Activated T-cell treated with anti-CD3 and anti-CD28 coated beads for 1 hour (primary cell): ENCODE results near the gene WNT2.

Experiments
- DNase-seq: peaks from one replicate; pipeline ENCODE4 v3.0.0-alpha.2; 2020; ENCODE audit warnings: low read depth

WNT2 gene

DNA sequence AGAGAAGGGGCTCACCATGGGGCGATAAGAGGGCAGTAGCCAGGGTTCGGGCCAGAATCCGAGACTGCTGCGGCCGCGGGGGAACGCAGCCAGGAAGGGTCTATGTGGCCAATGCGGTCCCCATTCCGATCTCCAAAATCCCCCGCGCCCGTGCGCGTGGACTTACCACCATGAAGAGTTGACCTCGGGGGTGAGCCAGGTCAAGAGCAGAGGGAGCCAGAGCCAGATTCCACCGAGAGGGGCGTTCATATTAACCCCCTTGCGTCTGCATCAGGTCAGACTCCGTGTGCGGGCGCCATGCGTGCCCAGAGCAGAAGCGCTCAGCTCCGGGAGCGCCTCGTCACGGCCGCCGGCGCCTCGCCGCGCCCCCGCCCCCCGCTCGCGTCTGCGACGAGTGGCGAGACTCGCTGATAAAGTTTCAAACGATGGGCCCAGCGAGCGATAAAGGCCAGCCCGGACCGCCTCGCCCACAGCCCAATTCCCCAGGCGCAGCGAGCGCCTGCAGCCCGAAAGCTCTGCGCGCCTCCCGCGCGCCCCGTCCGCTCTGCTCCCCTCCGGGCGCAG, at the start of gene WNT2:
Gene WNT2 (minus strand): TSS at position 318 of the 564 bp plus-strand sequence. CDS start 69 bp downstream, at position 249.
- no peak for DNase-seq

DNA sequence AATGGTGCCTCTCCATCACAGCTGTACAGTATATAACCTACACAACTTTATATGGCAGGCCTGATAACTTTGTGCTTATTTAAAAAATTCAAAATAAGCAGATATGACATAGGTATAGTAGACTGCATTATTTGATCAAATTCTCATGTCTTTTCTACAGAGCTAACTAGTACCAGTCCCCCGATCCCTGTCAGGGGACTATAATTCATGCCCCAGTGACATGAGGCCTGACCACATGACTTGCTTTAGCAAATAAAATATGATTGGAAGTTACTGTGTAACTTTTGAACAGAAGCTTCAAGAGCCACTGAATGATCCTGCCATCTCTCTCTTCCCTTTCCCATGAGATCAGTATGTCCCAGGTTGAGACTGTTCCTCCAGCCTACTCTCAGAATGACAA, 49.2 kb upstream of the WNT2 start:
- no peak for DNase-seq

DNA sequence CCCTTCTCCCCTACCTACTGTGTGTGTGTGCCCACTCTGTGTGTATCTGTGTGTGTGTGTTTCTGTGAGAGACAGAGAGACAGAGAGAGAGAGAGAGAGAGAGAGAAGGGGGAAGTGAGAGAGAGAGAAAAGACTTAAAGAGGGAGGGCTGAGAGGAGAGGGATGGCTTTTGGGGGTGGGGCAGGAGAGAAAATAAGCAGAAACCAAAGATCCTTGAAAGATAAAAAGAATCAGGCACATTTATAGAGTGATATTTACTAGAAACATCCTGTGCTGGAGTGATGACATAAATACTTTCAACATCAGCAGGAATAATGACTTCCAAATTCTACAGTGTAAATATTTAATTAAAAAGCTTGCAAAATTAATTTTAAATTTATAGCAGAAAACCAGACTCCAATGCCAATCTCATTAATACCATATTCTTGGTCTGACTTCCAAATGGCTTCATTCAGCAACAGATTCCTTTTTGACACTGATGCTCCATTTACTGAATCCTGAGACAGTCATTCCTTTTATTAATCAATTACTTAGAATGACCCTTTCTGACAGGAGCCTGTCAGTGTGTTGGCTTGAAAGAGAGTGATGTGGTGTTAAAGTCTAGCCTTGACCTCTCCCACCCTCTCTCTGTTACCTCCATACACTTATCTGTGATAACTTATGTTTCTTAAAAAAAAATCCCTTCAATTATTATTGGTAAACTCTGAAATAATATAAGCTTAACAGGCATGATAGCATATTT, 41.7 kb upstream of the WNT2 start:
- DNase-seq, result no peak

DNA sequence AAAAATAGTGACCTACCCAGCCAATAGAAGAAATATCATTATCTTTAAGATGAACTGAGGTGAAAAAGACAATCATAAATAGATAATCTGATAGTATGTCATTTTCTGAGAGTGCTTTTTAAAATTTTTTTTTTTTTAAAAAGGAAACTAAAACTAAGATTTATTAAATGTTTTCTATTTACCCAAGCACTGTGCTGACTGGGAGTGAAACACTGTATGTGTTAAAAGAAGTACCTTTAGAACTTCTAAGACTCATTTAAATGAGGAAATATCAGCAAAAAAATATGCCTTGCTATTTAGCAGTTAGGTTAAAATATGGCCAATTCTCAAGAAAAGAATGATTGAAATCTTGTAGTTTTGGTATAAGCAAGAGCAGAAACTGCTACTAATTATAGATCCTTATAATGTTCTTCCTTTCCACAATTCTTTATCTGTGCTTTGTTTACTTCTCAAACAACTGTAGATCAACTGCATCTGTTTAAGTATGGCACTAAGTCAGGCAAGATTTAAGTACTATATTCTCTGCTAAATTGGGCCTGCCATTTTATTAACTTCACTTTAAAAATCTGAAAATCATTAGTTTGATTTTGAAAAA, 39.5 kb upstream of the WNT2 start:
- DNase-seq, result no peak

DNA sequence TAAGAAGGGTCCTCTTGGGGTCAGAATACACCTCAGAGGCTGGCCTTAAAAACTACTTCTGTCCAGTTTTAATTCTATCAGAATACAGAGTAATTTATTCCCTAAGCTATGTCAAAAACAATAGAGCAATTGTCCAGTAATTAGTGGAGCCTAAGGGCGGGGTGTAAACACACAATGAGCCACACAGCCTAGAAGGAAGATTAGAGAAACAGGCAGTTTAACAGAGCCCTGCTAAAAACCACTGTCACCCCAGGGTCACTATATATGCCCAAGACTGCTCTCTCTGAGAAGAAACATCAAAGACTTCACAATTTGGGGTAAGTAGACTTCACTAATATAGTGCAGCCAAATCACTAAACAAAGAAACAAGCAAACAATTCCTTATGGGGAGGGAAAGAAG, 27.2 kb upstream of the WNT2 start:
- no peak for DNase-seq

DNA sequence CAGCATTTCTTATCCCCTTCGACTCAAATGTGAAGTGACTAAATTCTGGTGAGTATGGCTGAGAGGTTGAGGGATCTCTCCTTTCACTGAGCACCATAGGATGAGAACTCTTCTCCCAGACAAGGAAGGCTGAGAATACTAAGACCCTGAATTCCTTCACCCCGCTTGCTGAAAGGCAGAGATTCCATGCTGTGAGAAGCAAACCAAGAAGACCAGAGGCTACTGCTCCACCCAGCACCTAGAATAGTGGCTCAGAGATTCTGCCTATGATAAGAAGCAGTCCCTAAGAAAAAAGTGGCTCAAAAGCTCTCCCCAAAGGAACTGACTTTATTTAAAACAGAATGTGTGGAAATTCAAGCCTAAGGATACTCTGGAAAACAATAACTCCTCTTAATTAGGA, 26.7 kb upstream of the WNT2 start:
- DNase-seq, result no peak

DNA sequence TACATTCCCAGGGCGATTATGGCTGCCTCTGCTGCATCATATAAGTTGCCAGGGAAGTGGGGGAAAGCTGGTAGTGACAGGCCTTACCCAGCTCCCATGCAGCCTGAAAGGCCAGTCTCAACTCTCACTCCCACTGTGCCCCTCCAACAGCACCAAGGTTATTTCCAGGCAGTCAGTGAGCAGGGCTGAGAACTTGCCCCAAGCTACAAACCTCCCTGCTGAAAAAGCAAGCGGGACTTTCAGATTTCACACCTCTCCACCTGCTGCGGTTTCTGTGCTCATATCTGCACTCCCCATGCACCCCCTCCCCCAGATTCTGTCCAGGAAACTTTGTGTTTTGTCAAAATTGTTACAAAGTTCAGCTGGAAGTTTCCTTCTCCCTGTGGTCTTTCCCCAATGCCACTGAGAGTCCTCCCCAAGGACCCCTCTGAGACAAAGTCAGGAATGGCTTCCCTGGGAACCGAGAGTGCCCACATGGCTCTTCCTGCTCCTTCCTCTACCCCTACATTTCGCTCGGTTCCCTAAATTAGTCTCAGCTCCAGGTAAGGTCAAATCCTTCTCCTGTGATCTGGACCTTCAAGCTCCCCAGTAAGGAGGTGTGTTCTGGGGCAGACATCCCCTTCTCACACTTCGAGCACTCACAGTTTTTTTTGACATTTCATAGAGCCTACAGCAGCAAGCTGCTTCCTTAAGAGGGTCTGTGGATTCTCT, 25.3 kb upstream of the WNT2 start:
- no peak for DNase-seq

DNA sequence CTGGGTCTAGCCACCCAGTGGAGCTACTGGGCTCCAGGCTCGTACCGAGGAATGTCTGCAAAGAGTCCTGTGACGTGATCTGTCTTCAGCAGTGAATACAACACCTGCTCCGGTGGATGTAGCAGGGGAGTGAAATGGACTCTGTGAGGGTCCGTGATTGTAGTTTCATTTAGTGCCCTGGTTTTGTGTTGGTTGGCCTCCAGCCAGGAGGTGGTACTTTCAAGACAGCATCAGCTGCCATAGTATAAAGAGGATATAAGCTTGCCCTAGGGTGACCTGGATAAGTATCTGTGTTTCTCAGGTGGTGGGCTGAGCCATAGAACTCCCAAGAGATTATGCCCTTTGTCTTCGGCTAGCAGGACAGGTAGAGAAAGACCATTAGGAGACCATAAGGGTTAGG, 24.6 kb upstream of the WNT2 start:
- DNase-seq, result no peak

DNA sequence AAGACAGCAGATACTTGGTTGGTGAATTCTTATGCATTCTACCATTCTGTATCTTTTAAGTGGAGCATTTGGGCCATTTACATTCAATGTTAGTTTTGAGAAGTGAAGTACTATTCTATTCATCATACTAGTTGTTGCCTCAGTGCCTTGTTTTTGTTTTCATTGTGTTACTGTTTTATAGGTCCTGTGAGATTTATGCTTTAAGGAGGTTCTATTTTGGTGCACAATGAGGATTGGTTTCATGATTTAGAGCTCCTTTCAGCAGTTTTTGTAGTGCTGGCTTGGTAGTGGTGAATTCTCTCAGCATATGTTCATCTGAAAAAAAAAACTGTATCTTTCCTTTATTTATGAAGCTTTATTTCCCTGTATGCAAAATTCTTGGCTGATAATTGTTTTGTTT, 23.3 kb upstream of the WNT2 start:
- no peak for DNase-seq

DNA sequence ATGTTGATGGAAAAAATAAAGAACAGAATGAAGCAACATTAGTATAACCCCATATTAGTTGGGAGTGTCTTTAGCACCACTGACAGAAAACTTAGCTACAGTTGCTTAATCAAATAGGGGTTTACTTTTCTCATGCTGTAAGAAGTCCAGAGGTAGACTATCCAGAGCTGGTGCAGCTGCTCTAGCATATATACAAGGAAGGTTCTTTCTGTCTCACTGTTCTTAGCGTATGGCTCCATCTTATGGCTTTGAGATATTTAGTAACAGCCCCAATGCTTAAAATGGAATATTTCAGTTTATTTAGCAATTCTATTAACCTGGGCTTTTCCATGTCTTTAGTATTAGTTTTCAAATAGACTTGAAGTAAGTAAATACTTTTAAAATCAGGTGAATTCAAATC, 15.2 kb upstream of the WNT2 start:
- DNase-seq, result no peak

DNA sequence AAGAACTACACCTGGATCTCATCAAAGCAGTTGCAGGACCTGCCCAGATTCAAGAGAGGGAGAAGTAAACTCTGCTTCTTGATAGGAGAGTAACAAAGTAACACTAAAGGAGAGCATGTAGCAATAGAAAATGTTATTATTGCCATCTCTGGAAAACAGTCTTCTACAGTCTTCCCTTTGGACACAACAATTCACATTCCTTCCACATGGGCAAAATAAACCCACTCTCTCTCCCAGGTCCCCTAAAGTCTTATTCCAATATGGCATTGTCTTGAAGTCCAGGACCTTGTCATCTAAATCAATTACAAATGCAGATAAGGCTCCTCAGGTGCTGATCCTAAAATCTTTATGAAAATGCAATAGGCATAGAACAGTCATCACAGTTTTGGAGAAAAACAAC, 10.3 kb upstream of the WNT2 start:
- no peak for DNase-seq

DNA sequence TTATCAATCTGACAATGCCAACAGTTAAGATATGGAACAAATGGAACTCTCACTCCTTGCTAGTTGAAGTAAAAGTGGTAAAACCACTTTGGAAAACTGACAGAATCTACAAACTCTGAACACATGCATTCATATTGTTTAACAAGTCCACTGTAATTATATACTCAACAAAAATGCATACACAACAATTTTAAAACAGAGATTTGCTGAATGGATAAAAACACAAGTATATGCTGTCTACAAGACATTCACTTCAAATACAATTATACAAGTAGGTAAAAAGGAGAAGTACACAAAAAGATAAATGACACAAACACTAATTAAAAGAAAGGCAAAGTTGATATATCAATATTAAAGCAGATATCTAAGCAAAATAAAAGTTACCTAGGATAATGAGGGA, 9.2 kb upstream of the WNT2 start:
- no peak for DNase-seq

DNA sequence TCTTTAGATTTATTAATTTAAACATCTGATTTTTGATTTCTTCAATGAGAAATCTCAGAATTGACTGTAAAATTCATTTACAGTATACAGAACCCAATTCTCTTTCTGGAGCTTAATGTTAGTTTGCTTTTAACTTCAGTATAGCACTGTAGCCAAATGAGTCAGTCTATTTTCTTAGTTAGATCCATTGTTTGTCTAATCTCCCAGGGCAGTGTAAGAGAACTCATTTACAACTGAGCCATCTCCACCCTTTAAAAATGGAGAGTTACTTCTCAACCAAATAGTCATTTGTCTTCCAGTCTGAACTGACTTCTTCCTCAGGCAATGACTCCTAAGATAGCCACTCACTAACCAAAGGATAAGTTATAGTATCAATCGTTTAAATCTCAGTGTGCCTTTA, 3.0 kb upstream of the WNT2 start:
- DNase-seq, result no peak

DNA sequence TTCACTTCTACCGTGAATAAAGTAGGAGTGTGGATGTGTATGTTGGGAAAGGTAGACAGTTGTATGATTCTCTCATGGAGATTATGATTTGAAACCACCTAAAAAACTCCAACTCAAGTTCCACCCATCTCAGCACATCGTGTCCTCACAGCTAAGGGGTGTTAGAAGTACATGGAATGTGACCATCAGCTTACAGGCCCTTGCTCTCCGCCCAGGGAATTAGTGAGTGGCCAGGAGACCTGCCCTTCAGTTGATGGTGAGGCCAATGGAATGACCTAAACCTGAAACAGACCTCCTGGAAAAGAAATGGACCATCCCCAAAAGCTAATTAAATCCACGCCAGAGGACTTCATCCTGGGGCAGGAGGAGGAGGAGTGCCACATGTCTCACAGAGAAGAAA, 2.1 kb upstream of the WNT2 start:
- DNase-seq, result no peak

DNA sequence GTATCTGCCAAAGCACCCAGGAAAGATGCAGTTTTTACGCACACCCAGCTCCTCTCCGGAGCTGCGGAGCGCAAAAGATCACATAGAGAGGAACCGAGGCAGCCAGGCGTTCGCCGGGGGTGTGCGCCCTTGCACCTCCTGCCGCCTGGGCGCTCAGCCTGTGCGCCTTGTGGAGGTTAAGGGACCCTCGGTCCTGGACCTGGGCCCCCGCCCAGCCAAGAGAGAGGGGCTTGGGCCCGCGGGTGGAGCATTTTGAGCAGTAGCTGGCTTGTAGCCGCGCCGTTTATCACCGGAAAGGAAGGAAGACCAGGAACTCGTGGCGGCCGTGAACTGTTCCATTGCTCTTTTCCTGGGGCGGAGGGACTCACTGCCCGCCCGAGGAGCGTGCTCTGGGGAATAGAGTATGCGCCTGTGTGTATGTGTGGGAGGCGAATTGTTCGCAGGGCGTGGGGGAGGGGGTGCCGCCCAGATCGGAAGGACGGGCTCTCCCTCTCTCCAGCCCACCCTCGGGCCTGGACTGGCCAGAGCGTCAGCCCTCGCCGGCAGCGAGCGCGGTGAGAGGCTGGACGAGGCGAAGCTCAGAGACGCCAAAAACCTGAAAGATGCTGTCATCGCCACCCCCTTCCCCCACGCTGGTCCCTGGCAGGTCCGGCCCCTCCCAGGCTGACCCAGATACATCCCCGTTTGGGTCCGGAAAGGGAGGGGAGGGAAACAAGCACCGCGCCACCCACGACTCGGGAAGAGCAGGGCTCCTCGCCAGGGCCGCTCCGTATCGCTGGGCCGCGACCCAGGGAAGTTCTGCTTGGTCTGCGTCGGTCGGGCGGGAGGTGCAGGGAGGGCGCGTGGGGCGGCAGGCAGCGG, 1.2 kb upstream of the WNT2 start:
- DNase-seq, result no peak

DNA sequence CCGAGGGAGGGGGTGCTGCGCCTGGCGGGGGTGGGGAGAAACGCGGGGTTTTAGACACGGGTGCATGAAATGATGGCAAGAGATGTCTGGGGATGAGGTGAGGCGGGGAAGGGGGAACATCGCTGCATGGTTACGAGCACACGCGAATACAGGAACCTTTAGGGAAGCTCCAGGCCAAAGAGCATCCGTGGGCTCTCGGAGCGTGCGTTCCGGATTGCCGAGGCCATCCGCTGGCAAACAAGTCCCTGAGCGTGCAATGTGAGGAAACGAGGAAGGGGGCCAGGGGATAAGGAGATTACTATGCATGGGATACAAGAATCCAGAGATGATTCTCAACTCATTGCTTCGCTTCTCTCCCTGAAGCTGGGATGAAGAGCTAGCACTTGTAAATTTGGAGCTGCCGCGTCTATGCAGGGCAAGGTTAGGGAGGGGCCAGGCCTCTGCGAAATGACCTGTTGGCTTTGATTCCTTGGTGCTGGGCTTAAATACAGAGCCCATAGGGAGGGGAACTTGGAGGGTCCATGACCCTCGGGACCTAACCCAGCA, 520 bp upstream of the WNT2 start:
- no peak for DNase-seq

DNA sequence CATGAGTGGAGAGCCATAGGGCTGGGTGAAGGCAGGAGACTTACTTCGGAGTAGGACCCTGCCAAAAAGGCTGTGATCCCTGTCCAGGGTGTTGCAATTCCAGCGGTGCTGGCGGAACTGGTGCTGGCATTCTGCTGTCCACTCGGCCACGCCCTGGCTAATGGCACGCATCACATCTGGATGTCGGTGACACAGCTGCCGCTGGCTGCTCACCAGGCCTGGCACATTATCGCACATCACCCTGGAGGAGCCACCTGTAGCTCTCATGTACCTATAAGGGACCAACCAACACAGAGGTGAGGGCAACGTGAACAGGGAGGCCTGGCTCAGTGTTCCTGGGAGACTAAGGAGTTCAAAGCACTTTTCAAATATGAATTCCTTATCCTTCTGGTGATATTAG, 2.3 kb downstream of the WNT2 start:
- DNase-seq, result no peak

DNA sequence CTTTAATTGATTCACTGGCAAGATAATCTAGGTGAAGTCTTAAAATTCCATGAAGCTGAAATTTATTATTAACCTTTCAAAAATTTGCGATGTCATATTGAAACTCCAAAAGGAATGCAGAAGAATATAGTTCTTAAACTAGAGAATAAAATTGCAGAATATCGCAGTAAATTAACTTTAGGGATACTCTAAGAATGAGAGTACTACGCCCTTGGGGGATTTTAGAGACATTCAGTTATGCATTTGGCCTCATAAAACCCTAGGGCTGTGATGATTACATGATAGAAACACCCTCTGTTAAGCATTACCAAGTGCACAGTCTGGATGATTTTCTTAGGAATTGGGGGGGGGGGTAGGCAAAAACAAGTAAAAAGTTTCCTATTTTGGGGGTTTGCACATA, 3.7 kb downstream of the WNT2 start:
- DNase-seq, result no peak

DNA sequence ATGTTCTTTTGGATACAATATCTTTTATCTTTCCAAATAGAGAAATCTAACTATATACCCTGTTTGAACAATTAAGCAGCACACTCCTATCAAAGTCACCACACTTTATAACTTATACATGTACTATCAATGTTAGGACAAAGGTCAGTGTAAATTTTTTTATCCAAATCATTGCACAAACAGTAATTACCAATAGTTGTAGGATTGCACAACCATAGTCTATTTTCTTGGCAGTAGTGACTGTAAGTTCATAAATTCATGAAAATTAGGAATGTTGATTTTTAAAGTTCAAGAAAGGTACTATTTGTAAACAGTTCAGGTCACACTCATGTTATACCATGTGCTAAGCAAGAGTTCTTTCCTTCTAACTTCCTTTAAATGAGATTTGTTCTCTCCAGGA, 9.3 kb downstream of the WNT2 start:
- DNase-seq, result no peak

DNA sequence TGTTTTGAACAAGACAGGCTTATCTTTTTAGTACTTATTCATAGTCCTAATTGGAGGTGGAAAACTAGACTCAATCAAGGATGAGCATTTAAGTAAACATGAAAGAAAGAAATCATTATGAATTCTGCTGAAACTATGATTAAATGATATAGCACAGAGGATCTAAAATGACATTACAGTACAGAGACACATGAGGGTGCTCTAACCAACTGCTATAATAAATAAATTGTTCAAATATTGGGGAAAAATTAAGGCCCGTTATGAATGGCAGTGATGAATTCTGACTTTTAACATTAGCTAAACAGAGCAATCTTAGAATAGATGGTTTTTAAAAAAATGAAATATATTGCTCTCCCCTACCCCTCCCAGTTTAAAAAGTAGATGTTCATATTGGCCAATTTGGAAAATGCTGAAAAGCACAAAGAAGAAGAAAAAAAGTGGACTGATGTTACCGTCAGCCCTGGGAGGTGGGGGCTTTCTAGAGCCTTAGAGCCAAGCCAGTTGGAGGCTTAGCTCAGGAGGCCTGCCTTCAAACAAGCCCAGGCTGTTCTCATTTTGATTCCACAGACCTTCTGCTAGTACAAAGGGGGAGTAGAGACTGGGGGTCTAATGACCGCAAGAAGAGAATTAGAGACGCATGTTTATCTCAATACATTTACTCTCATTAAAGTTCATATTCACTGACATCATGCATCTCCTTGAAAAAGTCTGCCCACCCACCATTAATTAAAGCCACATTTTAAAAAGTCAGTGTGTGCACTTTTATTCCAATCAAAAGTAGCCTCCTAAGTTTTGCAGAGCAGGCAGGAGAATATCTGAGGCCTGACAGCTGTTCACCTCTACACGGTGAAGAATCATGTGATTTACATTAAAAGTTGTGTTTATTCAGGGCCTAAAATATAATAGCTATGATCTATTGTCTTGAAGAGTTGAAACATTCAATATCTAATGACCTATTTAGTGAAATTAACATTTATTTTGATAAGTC, 10.0 kb downstream of the WNT2 start:
- no peak for DNase-seq

DNA sequence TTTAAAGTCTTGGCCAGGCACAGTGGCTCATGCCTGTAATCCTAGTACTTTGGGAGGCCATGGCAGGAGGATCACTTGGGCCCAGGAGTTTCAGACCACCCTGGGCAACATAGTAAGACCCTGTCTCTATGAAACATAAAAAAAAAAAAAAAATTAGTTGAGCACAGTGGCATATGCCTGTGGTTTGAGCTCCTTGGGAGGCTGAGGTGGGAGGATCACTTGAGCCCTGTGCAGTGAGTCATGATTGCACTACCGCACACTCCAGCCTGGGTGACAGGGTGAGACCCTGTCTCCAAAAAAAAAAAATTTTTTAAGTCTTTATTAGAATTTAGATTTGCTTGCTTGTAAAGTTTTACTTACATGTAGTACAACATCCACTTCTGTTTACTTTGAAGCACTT, 14.0 kb downstream of the WNT2 start:
- no peak for DNase-seq
